WTC11 (cell line): ENCODE data around the gene ZNF614. TPM values are rescaled to one million over a fixed set of nuclear protein-coding genes. Genes with fewer than 3 reads are reported as not detected.

Source experiments
- ATAC-seq: fragments of 200-7000 bp; cut with Tn5 transposase; 2 replicates; pipeline ENCODE4 v1.10.0; 2021; ENCODE audit warnings: mild to moderate bottlenecking, moderate library complexity
- CTCF ChIA-PET: fragments of 300-600 bp; sonication (Branson Sonifier 250); formaldehyde crosslinking; loops from one replicate; lab custom pipeline; 2021; ENCODE audit warnings: antibody characterized with exemption; lab: Charles Lee
- POLR2A ChIA-PET: fragments of 350-600 bp; sonication (Branson Sonifier 250); formaldehyde crosslinking; loops from one replicate; lab custom pipeline; 2021; ENCODE audit warnings: antibody characterized with exemption; lab: Charles Lee
- DNase-seq: peaks from one replicate; pipeline ENCODE4 v3.0.0; 2021; ENCODE audit warnings: low spot score
- H3K27ac Mint-ChIP-seq: 2 replicates; pipeline ENCODE4 v1.8.0; 2021; ENCODE audit warnings: mixed read lengths
- H3K27me3 Mint-ChIP-seq: 2 replicates; pipeline ENCODE4 v1.8.0; 2021; ENCODE audit warnings: low read depth, mild to moderate bottlenecking, moderate library complexity, mixed read lengths
- H3K36me3 Mint-ChIP-seq: 2 replicates; pipeline ENCODE4 v1.8.0; 2021; ENCODE audit warnings: mixed read lengths
- H3K4me1 Mint-ChIP-seq: 2 replicates; pipeline ENCODE4 v1.8.0; 2022; ENCODE audit warnings: mixed read lengths
- H3K4me3 Mint-ChIP-seq: 2 replicates; pipeline ENCODE4 v1.8.0; 2021; ENCODE audit warnings: mild to moderate bottlenecking, moderate library complexity, mixed read lengths
- H3K9me3 Mint-ChIP-seq: 2 replicates; pipeline ENCODE4 v1.8.0; 2021; ENCODE audit warnings: mixed read lengths
- ARID4B ChIP-seq: sonication (generic); formaldehyde crosslinking; IDR thresholded peaks from 2 replicates; pipeline ENCODE4 v1.8.0; 2023; ENCODE audit warnings: missing genetic modification reagents, mild to moderate bottlenecking, borderline replicate concordance
- ATF3 ChIP-seq: sonication (generic); formaldehyde crosslinking; conservative IDR thresholded peaks from 2 replicates; pipeline ENCODE4 v1.8.1; 2022; ENCODE audit warnings: mild to moderate bottlenecking, missing genetic modification reagents
- CREM ChIP-seq: sonication (generic); formaldehyde crosslinking; IDR thresholded peaks from 2 replicates; pipeline ENCODE4 v1.8.1; 2022; ENCODE audit warnings: mild to moderate bottlenecking, missing genetic modification reagents, moderate library complexity
- E2F4 ChIP-seq: sonication (generic); formaldehyde crosslinking; IDR thresholded peaks from 2 replicates; pipeline ENCODE4 v1.8.1; 2022; ENCODE audit warnings: low read depth, mild to moderate bottlenecking, moderate library complexity, missing genetic modification reagents, borderline replicate concordance
- FOXK1 ChIP-seq: sonication (generic); formaldehyde crosslinking; IDR thresholded peaks from 2 replicates; pipeline ENCODE4 v1.8.0; 2022; ENCODE audit warnings: mild to moderate bottlenecking, moderate library complexity, missing genetic modification reagents
- HMGA2 ChIP-seq: fragments of 250-450 bp; sonication (Bioruptor Pico); IDR thresholded peaks from 2 replicates; pipeline ENCODE4 v1.4.0; 2021; ENCODE audit warnings: mild to moderate bottlenecking, moderate library complexity
- HMGXB4 ChIP-seq: sonication (generic); formaldehyde crosslinking; IDR thresholded peaks from 2 replicates; pipeline ENCODE4 v1.8.1; 2023; ENCODE audit warnings: mild to moderate bottlenecking, moderate library complexity, missing genetic modification reagents
- MXD4 ChIP-seq: fragments of 250-450 bp; sonication (Bioruptor Pico); IDR thresholded peaks from 2 replicates; pipeline ENCODE4 v1.8.0; 2021; ENCODE audit warnings: mild to moderate bottlenecking, moderate library complexity, borderline replicate concordance
- RELA ChIP-seq: sonication (generic); formaldehyde crosslinking; IDR thresholded peaks from 2 replicates; pipeline ENCODE4 v1.8.1; 2022; ENCODE audit warnings: missing genetic modification reagents, mild to moderate bottlenecking, borderline replicate concordance
- SMAD3 ChIP-seq: sonication (generic); formaldehyde crosslinking; IDR thresholded peaks from 2 replicates; pipeline ENCODE4 v1.8.0; 2022; ENCODE audit warnings: missing genetic modification reagents, mild to moderate bottlenecking, borderline replicate concordance
- TP53 ChIP-seq: sonication (generic); formaldehyde crosslinking; IDR thresholded peaks from 2 replicates; pipeline ENCODE4 v1.8.1; 2023; ENCODE audit warnings: mild to moderate bottlenecking, missing genetic modification reagents
- ZNF121 ChIP-seq: sonication (generic); formaldehyde crosslinking; IDR thresholded peaks from 2 replicates; pipeline ENCODE4 v1.8.0; 2023; ENCODE audit warnings: missing genetic modification reagents
- ZNF512 ChIP-seq: sonication (generic); formaldehyde crosslinking; IDR thresholded peaks from 2 replicates; pipeline ENCODE4 v1.8.1; 2022; ENCODE audit warnings: missing genetic modification reagents, borderline replicate concordance
- total RNA-seq: library from RNA; stranded (reverse); gene quantifications from 3 replicates; pipeline ENCODE4 v1.2.3, GENCODE V29; 2021
- TF ChIP-seq, protein P1 (sequence below): fragments of 200-600 bp; IDR thresholded peaks from 2 replicates; pipeline ENCODE4 v1.8.0; 2022; ENCODE audit warnings: antibody characterized with exemption
- TF ChIP-seq, protein P2 (sequence below): fragments of 250-450 bp; sonication (Bioruptor Pico); IDR thresholded peaks from 2 replicates; pipeline ENCODE4 v1.9.0; 2021; ENCODE audit warnings: mild to moderate bottlenecking

Gene ZNF614
- total RNA-seq, 1 experiment from 2014 or later: 19.5 TPM

- TF ChIP-seq, protein P1, sequence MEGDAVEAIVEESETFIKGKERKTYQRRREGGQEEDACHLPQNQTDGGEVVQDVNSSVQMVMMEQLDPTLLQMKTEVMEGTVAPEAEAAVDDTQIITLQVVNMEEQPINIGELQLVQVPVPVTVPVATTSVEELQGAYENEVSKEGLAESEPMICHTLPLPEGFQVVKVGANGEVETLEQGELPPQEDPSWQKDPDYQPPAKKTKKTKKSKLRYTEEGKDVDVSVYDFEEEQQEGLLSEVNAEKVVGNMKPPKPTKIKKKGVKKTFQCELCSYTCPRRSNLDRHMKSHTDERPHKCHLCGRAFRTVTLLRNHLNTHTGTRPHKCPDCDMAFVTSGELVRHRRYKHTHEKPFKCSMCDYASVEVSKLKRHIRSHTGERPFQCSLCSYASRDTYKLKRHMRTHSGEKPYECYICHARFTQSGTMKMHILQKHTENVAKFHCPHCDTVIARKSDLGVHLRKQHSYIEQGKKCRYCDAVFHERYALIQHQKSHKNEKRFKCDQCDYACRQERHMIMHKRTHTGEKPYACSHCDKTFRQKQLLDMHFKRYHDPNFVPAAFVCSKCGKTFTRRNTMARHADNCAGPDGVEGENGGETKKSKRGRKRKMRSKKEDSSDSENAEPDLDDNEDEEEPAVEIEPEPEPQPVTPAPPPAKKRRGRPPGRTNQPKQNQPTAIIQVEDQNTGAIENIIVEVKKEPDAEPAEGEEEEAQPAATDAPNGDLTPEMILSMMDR: no peak
- TF ChIP-seq ZNF512 (CRISPR knock-in tag): no peak
- no peak for TF ChIP-seq ARID4B (CRISPR knock-in tag)
- TF ChIP-seq E2F4 (CRISPR knock-in tag): no peak
- no peak for TF ChIP-seq TP53
- no peak for TF ChIP-seq CREM (CRISPR knock-in tag)
- TF ChIP-seq, all 79 proteins: peak for 0
Measured at GRCh38 chr19:52020506-52020905, 7.7 kb downstream of the ZNF614 start (continued).

- no peaks in the 10 kb centered on the region for H3K27me3 Mint-ChIP-seq
- POLR2A ChIA-PET: no interaction called here
- DNase-seq: no peak
- TF ChIP-seq FOXK1 (no peak), HMGA2 (no peak), RELA (no peak), HMGXB4 (CRISPR knock-in tag) (no peak), ZNF121 (CRISPR knock-in tag) (no peak), SMAD3 (CRISPR knock-in tag) (no peak), ATF3 (CRISPR knock-in tag) (no peak), MXD4 (CRISPR knock-in tag) (no peak)
- TF ChIP-seq, protein P2, sequence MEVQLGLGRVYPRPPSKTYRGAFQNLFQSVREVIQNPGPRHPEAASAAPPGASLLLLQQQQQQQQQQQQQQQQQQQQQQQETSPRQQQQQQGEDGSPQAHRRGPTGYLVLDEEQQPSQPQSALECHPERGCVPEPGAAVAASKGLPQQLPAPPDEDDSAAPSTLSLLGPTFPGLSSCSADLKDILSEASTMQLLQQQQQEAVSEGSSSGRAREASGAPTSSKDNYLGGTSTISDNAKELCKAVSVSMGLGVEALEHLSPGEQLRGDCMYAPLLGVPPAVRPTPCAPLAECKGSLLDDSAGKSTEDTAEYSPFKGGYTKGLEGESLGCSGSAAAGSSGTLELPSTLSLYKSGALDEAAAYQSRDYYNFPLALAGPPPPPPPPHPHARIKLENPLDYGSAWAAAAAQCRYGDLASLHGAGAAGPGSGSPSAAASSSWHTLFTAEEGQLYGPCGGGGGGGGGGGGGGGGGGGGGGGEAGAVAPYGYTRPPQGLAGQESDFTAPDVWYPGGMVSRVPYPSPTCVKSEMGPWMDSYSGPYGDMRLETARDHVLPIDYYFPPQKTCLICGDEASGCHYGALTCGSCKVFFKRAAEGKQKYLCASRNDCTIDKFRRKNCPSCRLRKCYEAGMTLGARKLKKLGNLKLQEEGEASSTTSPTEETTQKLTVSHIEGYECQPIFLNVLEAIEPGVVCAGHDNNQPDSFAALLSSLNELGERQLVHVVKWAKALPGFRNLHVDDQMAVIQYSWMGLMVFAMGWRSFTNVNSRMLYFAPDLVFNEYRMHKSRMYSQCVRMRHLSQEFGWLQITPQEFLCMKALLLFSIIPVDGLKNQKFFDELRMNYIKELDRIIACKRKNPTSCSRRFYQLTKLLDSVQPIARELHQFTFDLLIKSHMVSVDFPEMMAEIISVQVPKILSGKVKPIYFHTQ (CRISPR knock-in tag): no peak
- TF ChIP-seq, all 79 proteins: peak for 0
- Mint-ChIP-seq H3K9me3 (peaks cover 15% of the 10 kb centered on the region), H3K4me1 (peaks cover 11% of the 10 kb centered on the region), H3K4me3 (no peak overlapping the region), H3K36me3 (peaks cover 32% of the 10 kb centered on the region), H3K27ac (no peak overlapping the region)
- no peak for ATAC-seq
- CTCF ChIA-PET: no interaction called here
Measured at GRCh38 chr19:52010674-52011073, 17.5 kb downstream of the ZNF614 start.
